ENCODE data around the gene NTSR2.
"Not testable (repeated sequence)": the region's sequence is repeated elsewhere in the genome, so short reads cannot be mapped to it uniquely, and the experiment has no call there.

NTSR2 gene

DNA sequence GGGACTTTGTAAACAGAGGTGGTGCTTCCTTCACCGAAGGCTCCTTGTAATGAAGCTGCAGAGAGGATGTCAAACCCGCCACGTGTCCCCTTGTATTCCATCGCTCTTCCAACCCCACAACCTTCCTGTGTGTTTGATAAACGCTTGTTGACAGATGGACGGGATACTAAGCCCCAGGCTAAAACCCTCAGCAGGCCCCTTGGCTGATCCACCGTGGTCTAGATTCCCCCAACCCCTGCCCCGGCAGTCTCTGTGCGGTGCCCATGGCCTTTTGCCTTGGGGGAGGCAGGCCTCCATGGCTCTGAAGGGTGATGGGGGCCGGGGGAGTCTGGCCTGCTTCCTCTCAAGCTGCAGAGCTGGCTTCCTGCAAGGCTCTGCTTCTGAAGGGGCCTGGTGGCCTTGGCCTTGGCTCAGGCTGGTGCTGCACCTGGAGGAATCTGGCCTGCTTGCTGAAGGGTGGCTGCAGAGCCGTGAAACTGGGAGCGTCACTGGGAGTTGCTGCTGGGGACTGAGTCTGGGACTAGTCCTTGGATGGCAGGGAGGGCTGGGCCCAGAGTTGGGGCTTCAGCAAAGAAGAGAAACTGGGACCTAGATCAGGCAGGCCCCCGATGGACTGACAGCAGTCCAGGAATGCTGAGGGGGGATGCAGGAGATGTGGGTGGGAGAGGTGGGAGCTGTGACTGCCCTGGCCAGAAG, 9.6 kb upstream of the NTSR2 start:
- no peak for DNase-seq (ENCODE audit: low spot score)

DNA sequence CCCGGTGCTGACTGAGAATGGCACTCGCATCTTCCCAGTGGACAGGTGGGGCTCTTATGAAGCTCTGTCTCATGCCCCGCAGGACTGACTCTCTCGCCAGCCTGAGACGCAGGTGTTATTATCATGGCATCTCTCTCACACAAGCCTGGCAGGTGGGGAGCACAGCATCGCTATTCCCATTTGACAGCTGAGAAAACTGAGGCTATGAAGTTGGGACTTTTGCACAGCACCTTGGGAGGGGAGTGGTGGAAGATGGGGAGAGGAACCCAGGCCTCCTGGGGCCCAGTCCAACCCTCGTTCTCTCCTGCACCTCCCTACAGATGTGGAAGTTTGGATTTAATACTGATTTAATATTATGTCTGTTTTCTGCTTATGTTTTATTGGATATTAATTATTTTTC, 9.0 kb upstream of the NTSR2 start:
- DNase-seq (ENCODE audit: low spot score) = no peak

DNA sequence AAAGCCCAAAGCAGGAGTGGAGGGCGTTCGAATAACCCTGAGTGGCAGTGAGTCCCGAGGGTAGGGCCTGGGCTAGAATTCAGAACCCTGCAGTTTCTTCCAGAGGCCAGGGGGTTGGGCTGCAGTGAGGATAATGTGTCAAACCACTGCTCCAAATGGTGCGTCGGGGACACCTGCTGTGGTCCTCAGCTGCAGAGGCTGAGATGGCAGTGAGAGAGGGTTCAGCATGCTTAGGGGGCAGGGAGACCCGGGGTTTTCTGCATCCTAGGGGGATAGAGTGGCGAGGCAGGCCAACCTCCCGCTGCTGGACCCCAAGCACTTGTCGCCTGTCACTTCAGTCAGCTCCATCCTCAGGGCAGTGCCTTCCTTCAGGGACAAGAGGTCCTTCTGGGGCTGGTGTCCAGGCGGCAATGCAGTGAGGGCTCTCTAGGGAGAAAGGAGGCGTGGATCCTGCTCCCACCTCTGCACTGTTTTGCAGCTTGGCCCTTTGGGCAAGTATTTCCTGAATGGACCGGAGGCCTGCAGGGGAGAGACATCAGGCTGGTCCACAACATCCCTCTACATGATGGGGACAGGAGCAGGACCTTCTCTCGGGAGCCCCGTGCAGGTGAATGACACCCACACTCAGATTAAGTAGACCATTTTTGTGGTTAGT, 8.4 kb upstream of the NTSR2 start:
- no peak for DNase-seq (ENCODE audit: low spot score)

DNA sequence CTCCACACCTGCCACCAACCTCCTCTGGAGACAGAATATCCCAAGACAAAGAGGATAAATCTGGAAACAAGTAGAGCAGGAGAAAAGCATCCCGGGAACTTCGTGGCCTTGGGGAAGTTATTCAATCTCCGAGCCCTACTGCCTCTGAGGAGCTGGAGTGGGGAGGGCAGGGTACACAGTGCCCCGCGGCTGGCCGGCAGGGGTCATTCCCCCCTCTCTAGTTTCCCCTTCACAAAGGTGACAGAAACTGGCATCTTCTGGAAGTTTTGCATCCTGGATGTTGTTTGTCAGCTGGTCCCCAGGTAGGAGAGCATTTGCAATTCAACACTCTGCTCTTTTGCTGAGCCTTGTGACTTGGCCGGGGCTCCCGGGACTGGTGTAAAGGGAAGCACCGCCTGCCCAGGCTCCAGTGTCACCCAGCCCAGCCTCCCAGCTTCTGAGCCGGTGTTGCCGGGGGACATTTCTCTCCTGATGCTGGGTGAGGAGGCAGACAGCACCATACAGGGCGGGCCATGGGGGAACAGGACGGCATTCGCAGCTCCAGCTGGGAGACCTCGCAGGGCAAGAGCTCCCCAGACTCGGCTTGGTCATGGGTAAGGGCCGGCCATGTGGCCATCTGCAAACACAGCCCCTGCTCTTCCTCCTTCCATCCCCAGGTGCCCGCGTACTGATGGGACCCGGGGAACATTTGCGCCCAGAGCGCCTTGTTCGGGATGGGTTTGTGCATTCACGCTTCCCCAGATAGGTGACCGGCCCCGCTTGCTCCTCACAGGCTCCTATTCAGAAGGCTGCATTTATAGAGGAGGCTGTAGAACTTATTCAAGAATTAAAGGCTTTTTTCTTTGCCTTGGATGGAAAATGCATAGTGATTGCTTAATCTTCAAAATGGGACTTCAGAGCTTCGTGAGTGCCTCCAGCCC, 7.4 kb upstream of the NTSR2 start:
- DNase-seq (ENCODE audit: low spot score) = no peak

DNA sequence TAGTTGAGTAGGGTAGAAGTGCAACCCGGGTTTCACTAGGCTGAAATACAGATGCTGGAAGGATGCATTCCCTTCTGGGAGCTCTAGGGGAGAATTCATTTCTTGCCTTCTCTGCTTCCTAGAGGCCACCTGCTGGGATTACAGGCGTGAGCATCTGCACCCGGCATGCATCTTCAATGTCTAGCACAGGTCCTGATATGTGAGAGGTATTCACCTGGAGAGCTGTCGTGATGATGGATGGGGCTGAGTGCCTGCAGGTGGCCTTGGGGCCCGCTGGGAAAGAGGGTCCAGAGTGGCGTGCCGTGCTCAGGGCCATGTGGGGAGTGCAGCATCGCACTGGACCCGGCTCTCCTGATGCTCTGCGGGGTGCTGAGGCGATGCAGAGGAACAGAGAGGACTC, 6.6 kb upstream of the NTSR2 start:
- no peak for DNase-seq (ENCODE audit: low spot score)

DNA sequence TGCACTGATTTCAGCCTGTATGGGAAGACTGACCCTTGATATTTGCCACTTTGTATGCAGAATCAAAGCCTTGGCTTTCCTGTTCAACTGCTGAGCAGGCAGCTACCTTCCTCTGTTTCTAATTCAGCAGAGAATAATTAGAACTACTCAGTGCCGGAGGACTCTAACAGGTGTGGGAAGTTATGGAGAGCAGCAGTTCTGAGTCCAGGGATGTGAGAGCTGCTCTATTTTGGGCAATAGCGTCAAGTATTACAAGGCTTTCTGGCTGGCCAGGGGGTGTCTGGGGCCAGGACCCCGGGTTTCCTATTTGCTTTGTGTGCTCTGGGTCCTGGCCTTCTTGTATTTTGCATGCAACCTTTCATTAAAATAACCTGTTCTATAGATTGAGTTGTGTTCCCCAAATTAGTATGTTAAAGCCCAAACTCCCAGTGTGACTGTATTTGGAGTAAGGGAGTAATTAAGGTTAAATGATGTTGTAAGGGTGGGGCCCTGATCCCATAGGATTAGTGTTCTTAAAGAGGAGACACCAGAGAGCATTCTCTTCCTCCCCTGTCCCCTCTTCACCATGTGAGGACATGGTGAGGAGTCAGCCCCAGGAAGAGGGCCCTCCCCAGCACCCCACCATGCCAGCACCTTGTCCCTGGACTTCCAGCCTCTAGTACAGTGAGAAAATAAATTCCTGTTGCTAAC, 5.6 kb upstream of the NTSR2 start:
- DNase-seq (ENCODE audit: low spot score) = no peak

DNA sequence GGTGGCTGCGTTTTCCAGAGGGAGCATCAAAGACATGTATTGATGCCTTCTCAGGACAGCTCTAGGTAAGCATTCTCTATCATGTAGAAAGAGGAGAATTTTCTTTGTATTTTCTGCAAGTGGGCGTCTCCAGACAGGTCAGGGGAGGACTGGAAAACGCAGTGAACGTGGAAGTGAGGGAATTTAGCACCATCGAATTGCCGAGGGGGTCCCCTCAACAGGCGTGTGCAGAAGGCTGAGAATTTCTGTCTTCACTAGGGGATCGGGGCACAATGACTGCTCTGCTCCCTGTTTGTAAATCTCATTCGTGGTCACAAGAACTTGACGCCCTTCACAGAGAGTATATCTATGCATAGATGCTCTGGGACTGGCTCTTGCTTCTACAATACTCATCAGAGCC, 5.0 kb upstream of the NTSR2 start:
- DNase-seq (ENCODE audit: low spot score) = no peak

DNA sequence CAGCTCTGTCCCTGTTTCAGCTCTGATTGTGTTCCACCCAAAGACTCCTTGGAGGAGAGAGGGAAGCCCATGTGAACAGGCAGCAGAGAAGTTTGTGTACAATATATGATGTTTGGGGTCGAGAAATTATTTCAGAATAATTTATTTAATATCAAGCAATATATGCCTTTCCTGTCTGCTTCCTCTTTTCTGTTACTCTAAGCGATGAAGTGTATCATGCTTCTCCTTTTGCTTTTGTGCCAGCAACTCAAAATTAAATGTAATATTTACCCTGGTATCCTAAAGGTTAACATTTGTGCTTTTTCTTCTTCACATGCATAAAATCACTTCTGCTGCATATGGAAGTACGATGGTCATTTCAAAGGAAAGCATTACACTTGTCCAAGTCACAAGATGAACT, 2.4 kb upstream of the NTSR2 start:
- no peak for DNase-seq (ENCODE audit: low spot score)

DNA sequence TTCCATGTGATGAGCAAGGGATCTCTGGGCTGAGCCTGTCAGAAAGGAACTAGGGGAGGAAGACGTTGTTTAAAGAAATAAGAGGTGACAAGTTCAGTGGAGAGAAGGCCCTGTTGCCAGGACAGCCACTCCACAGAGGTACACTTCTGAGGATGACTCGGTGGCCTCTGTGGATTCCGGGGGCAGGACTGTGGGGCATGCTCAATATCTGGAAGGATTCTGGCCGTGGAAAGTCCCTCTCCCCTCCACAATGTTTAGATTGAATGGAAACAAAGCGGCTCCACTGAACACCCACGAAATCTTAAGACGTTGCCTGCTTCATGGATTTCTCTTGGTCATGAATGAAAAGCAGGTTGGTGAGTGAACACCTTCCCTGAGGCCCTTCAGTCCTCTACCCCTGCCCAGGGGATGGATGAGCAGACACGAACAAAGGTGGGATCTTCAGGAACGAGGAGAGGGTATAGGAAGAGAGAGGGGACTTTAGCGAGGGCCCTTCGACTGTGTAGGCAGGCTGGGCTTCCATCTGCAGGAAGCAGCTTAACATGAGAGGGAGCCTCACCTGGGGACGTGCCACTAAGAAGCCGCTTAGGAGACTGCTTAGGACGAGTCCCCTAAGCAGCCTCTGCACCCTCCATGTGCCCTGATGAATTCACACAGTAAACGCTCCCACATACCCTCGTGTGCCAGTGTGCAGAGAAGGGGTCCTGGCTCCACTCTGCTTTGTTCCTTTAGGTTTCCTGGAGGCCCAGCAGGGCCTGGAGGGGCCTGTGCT, 1.9 kb downstream of the NTSR2 start:
- DNase-seq (ENCODE audit: low spot score) = no peak

DNA sequence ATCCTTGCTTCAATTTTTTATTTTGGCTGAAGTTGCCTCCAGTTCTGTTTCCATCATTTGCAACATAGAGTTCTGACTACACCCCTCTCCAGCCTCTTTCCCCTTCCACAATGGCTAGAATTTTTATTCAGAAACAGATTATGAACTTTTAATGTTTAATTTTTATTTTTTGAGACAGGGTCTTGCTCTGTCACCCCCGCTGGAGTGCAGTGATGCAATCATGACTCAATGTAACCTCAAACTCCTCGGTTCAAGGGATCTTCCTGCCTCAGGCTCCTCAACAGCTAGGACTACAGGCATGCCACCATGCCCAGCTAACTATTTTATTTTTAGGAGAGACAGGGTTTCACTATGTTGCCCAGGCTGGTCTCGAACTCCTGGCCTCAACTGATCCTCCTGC, 2.8 kb downstream of the NTSR2 start:
- no peak for DNase-seq (ENCODE audit: low spot score)

DNA sequence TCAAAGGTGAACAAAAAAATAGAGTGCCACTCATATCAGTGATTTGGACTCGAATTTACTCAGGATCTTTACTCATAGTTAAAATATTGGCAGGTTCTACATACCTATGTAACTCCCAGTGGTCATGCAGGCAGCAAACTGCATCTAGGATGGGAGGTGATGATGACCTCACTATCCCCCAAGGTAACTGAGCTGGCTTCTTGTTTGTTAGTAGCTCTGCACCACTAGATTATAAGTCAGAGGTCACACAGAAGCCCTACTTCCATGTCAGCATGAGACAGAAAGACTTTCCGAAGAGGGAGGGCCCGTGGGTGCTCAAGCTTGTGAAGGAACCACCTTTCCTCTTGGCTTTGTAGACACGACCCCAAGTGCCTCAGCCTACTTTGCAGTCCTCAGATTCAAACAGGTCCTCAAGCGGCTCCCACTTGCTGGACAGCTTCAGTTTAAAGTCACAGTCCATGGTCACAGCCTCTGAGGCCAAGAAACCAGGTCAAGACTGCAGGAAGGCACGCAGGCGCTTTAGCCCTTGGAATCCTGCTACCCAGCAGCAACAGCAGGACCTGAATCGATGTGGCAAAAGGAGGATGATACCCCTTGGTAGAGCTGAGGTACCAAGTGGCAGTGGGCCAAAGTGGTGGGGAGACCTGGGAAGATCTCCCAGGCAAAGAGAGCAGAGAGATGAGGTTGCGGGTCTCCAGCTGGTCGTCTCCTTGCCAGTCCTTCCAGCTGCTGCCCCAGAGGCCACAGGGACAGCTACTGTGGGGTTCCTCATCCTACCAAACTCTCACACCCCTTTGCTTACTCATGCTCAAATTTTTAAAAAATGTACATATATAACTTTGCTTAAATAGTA, 4.3 kb downstream of the NTSR2 start:
- DNase-seq (ENCODE audit: low spot score) = no peak

DNA sequence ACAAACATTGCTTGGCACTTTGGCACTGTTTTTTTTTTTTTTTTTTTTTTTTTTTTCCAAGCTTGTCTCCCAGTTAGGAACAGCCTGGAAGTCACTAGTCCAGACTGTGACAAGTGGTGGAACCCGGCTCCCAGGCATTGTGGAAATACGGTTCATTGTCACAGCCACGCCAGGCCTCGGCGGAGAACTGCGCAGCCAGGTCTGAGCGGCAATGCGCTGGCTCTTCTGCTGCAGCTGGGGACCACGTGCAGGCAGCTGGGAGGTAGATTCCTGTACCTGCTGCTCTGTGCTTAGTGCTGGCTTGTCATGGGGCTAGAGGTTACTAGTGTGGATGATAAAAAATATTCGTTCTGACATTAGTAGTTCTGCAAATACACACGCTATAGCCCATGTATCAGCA, 5.0 kb downstream of the NTSR2 start:
- DNase-seq (ENCODE audit: low spot score) = no peak

DNA sequence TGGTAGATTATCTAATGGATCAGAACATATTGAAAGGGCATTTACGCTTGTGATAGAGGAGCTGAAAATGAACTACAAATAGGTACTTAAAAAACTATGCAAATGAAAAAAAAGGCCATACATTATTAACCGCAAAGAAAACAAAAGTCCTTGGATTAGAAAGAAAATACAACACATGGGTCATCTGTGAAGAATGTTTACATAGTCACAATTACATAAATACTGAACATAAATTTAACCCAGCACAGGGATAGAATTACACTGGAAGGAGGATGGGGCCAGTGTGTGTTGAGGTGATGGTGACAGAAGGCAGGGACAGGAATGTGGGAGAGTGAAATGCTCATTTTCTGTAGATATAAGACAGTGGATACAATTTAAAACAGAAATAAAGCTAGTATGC, 6.6 kb downstream of the NTSR2 start:
- no peak for DNase-seq (ENCODE audit: low spot score)

DNA sequence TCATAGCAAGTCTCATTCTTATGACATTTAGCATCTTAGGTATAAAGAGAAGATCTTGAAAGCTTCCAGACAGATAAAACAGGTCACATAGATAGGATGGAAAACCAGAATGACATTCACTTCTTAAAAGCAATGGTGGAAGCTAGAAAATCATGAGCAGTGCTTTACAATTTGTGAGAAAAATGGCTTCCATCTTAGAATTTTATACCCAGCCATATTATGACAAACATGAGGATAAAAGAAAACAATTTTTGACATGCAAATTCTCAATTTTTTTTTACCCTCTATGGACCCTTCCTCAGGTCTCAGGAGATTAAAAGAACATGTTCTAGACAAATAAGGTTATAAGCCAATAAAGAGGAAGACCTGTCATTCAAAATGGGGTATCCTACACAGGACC, 7.1 kb downstream of the NTSR2 start:
- no peak for DNase-seq (ENCODE audit: low spot score)

DNA sequence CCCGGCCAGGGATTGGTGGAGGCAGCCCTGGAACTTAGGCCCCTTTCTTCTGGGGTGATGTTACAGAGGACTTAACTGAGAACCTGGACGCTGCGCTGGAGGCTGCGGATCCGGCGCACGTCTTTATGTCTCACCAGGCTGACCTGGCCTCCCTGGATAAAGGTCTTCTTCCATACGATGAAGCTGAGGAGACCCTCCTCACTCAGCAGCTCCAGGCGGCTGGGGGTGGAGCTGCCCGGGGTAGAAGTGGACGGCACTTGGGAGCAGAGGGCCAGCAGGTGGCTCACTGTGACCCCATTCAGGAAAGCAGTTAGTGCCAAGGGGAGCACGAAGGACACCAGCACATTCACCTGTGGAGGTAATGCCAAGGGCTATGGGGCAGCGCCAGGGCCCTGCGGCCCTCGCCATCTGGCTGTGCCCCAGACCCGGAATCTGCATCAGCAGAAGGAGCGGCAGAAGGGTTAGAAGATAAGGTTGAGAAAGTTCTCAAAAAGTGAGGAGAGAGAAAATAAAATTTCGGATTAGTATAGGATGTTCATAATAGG, 8.0 kb downstream of the NTSR2 start:
- DNase-seq (ENCODE audit: low spot score) = no peak

DNA sequence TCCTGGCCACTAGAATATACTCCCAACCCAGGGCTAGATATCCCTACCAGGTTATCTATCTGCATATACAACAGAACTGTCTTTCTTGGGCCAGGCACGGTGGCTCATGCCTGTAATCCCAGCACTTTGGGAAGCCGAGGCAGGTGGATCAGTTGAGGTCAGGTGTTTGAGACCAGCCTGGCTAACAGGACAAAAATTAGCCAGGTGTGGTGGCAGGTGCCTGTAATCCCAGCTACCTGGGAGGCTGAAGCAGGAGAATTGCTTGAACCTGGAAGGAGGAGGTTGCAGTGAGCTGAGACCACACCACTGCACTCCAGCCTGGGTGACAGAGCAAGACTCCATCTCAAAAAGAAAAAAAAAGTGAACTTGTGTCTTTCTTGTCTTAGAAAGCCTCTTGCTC, 9.6 kb downstream of the NTSR2 start:
- DNase-seq (ENCODE audit: low spot score) = not testable (repeated sequence)

DNA sequence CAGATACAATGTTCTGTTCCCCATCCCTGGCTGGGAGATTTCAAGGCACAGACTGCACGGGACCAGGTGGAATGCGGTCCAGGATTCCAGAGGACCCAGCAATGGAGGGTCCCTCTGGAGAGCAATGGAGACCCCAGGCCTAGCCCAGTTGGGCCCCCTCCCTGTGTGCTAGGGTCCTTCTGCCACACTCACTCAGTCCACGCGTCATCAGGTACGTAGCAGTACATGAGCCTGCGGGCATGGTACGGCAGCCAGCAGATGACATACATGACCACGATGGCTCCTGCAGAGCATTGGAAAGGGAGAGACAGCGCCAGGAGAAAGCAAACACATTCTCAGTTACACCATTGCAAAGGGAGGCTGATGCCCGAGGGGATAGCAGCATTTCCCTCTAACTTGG, 10.1 kb downstream of the NTSR2 start:
- no peak for DNase-seq (ENCODE audit: low spot score)

DNA sequence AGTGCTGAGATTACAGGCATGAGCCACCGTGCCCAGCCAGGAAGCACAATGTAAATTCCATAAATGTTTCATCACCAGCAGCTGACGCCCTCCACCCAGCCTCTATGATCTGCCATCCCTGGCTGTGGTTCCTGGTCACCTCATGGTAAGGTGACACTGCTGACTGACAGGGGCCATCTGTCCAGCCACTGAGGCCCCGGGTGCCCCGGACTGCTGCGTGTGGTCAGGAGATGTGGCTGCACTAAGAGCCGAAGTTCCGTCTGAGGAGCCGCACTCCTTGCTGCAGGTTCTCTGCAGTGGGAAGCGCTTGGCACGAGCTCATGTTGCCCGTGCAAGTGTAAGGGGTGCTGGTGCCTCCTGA, 10.9 kb downstream of the NTSR2 start:
- no peak for DNase-seq (ENCODE audit: low spot score)

DNA sequence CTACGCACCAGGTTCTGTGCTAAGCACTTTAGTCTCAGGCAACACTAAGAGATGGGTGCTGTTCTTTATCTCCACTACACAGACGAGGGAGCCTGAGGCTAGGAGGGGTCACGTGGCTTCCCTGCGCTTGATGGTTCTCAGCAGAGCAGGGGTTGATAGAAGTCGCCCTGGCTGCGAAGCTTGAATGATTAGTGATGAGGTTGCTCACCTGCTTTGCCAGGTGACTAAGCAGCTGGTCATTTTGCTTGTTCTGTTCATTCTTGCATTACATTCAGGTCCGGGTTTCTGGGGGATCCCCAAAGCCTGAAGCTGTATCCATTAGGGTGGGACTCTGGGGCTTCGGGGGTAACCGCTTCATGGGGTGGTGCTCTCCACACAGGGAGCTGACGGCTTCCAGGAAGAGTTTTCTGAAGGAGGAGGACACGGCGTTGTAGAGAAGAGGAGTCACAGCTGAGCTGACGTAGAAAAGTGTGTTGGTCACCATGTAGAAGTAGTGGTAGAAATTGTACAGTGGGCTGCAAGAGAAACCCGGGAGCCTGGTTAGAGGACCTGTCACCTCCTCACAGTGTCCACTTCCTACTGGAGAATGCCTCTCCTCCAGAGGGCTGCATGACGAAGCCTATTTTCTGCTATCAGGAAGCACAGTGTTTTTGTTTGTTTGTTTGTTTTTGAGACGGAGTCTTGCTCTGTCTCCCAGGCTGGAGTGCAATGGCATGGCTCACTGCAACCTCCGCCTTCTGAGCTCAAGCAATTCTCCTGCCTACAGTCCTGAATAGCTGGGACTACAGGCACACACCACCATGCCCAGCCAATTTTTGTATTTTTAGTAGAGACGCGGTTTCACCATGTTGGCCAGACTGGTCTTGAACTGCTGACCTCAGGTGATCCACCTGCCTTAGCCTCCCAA, 11.5 kb downstream of the NTSR2 start:
- DNase-seq (ENCODE audit: low spot score) = no peak
